WTC11 (cell line): ENCODE results near the gene PRDM9. TPM values are rescaled to one million over a fixed set of nuclear protein-coding genes. Genes with fewer than 3 reads are reported as not detected.

Source experiments
- ATAC-seq: fragments of 200-7000 bp; cut with Tn5 transposase; 2 replicates; pipeline ENCODE4 v1.10.0; 2021; ENCODE audit warnings: mild to moderate bottlenecking, moderate library complexity
- CTCF ChIA-PET: fragments of 300-600 bp; sonication (Branson Sonifier 250); formaldehyde crosslinking; loops from one replicate; lab custom pipeline; 2021; ENCODE audit warnings: antibody characterized with exemption; lab: Charles Lee
- POLR2A ChIA-PET: fragments of 350-600 bp; sonication (Branson Sonifier 250); formaldehyde crosslinking; loops from one replicate; lab custom pipeline; 2021; ENCODE audit warnings: antibody characterized with exemption; lab: Charles Lee
- DNase-seq: peaks from one replicate; pipeline ENCODE4 v3.0.0; 2021; ENCODE audit warnings: low spot score
- H3K27ac Mint-ChIP-seq: 2 replicates; pipeline ENCODE4 v1.8.0; 2021; ENCODE audit warnings: mixed read lengths
- H3K27me3 Mint-ChIP-seq: 2 replicates; pipeline ENCODE4 v1.8.0; 2021; ENCODE audit warnings: low read depth, mild to moderate bottlenecking, moderate library complexity, mixed read lengths
- H3K36me3 Mint-ChIP-seq: 2 replicates; pipeline ENCODE4 v1.8.0; 2021; ENCODE audit warnings: mixed read lengths
- H3K4me1 Mint-ChIP-seq: 2 replicates; pipeline ENCODE4 v1.8.0; 2022; ENCODE audit warnings: mixed read lengths
- H3K4me3 Mint-ChIP-seq: 2 replicates; pipeline ENCODE4 v1.8.0; 2021; ENCODE audit warnings: mild to moderate bottlenecking, moderate library complexity, mixed read lengths
- H3K9me3 Mint-ChIP-seq: 2 replicates; pipeline ENCODE4 v1.8.0; 2021; ENCODE audit warnings: mixed read lengths
- CBFB ChIP-seq: sonication (generic); formaldehyde crosslinking; IDR thresholded peaks from 2 replicates; pipeline ENCODE4 v1.8.1; 2022; ENCODE audit warnings: mild to moderate bottlenecking, low read depth, missing genetic modification reagents
- E2F4 ChIP-seq: sonication (generic); formaldehyde crosslinking; IDR thresholded peaks from 2 replicates; pipeline ENCODE4 v1.8.1; 2022; ENCODE audit warnings: low read depth, mild to moderate bottlenecking, moderate library complexity, missing genetic modification reagents, borderline replicate concordance
- E2F5 ChIP-seq: sonication (generic); formaldehyde crosslinking; IDR thresholded peaks from 2 replicates; pipeline ENCODE4 v1.8.1; 2022; ENCODE audit warnings: mild to moderate bottlenecking, moderate library complexity, missing genetic modification reagents
- FOXK1 ChIP-seq: sonication (generic); formaldehyde crosslinking; IDR thresholded peaks from 2 replicates; pipeline ENCODE4 v1.8.0; 2022; ENCODE audit warnings: mild to moderate bottlenecking, moderate library complexity, missing genetic modification reagents
- IRF1 ChIP-seq: sonication (generic); formaldehyde crosslinking; IDR thresholded peaks from 2 replicates; pipeline ENCODE4 v1.8.0; 2023; ENCODE audit warnings: missing genetic modification reagents
- MAX ChIP-seq: sonication (generic); formaldehyde crosslinking; IDR thresholded peaks from 2 replicates; pipeline ENCODE4 v1.8.0; 2022; ENCODE audit warnings: mild to moderate bottlenecking, missing genetic modification reagents
- RORB ChIP-seq: fragments of 250-450 bp; sonication (Bioruptor Pico); IDR thresholded peaks from 2 replicates; pipeline ENCODE4 v1.9.0; 2021; ENCODE audit warnings: mild to moderate bottlenecking
- SOX15 ChIP-seq: fragments of 250-450 bp; sonication (Bioruptor Pico); IDR thresholded peaks from 2 replicates; pipeline ENCODE4 v1.9.0; 2021; ENCODE audit warnings: mild to moderate bottlenecking
- TP53 ChIP-seq: sonication (generic); formaldehyde crosslinking; IDR thresholded peaks from 2 replicates; pipeline ENCODE4 v1.8.1; 2023; ENCODE audit warnings: mild to moderate bottlenecking, missing genetic modification reagents
- ZBTB43 ChIP-seq: sonication (generic); formaldehyde crosslinking; IDR thresholded peaks from 2 replicates; pipeline ENCODE4 v1.8.1; 2023; ENCODE audit warnings: mild to moderate bottlenecking, missing genetic modification reagents
- ZNF219 ChIP-seq: sonication (generic); formaldehyde crosslinking; IDR thresholded peaks from 2 replicates; pipeline ENCODE4 v1.8.0; 2023; ENCODE audit warnings: missing genetic modification reagents, mild to moderate bottlenecking, borderline replicate concordance
- ZNF512 ChIP-seq: sonication (generic); formaldehyde crosslinking; IDR thresholded peaks from 2 replicates; pipeline ENCODE4 v1.8.1; 2022; ENCODE audit warnings: missing genetic modification reagents, borderline replicate concordance
- total RNA-seq: library from RNA; stranded (reverse); gene quantifications from 3 replicates; pipeline ENCODE4 v1.2.3, GENCODE V29; 2021
- TF ChIP-seq, protein P1 (sequence below): sonication (generic); formaldehyde crosslinking; IDR thresholded peaks from 2 replicates; pipeline ENCODE4 v1.8.0; 2022; ENCODE audit warnings: missing genetic modification reagents

The PRDM9 gene
- total RNA-seq, 1 experiment from 2014 or later: 0.15 TPM

DNA sequence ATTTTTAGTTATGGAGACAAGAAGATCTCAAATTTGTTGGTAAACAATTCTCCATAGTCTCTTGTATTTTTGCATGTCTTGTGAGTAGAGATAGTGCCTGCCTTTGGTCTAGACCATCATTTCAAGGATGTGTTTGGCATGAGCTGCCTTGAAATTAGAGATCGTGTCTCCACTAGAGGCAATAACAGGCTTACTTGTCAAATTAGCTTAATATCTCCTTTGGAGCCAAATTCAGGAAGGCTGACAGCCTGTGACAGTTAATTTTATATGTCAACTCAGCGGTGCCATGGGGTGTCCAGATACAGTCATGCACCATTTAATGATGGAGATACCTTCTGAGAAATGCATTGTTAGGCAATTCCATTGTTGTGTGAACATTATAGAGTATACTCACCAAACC is 24.8 kb upstream of the PRDM9 start:
- Mint-ChIP-seq H3K36me3 (peaks cover 10% of the 10 kb centered on the region), H3K27me3 (no peaks in the 10 kb centered on the region), H3K4me1 (no peaks in the 10 kb centered on the region)
- ChIA-PET CTCF (no interaction called here), POLR2A (no interaction called here)
- TF ChIP-seq MAX: no peak
- no peak for TF ChIP-seq SOX15
- no peak for TF ChIP-seq ZBTB43 (CRISPR knock-in tag)
- TF ChIP-seq IRF1 (CRISPR knock-in tag): no peak
- no peak for TF ChIP-seq TP53 (CRISPR knock-in tag)
- TF ChIP-seq, protein P1, sequence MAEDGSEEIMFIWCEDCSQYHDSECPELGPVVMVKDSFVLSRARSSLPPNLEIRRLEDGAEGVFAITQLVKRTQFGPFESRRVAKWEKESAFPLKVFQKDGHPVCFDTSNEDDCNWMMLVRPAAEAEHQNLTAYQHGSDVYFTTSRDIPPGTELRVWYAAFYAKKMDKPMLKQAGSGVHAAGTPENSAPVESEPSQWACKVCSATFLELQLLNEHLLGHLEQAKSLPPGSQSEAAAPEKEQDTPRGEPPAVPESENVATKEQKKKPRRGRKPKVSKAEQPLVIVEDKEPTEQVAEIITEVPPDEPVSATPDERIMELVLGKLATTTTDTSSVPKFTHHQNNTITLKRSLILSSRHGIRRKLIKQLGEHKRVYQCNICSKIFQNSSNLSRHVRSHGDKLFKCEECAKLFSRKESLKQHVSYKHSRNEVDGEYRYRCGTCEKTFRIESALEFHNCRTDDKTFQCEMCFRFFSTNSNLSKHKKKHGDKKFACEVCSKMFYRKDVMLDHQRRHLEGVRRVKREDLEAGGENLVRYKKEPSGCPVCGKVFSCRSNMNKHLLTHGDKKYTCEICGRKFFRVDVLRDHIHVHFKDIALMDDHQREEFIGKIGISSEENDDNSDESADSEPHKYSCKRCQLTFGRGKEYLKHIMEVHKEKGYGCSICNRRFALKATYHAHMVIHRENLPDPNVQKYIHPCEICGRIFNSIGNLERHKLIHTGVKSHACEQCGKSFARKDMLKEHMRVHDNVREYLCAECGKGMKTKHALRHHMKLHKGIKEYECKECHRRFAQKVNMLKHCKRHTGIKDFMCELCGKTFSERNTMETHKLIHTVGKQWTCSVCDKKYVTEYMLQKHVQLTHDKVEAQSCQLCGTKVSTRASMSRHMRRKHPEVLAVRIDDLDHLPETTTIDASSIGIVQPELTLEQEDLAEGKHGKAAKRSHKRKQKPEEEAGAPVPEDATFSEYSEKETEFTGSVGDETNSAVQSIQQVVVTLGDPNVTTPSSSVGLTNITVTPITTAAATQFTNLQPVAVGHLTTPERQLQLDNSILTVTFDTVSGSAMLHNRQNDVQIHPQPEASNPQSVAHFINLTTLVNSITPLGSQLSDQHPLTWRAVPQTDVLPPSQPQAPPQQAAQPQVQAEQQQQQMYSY (CRISPR knock-in tag): no peak
- no peak for TF ChIP-seq ZNF219 (CRISPR knock-in tag)
- TF ChIP-seq E2F4 (CRISPR knock-in tag): no peak
- TF ChIP-seq, all 79 proteins: peak for 0
- peaks cover 45% of the 10 kb centered on the region for H3K9me3 Mint-ChIP-seq
- H3K4me3 Mint-ChIP-seq: no peak overlapping the region
- DNase-seq (no peak), ATAC-seq (no peak)
- no peak overlapping the region for H3K27ac Mint-ChIP-seq

DNA sequence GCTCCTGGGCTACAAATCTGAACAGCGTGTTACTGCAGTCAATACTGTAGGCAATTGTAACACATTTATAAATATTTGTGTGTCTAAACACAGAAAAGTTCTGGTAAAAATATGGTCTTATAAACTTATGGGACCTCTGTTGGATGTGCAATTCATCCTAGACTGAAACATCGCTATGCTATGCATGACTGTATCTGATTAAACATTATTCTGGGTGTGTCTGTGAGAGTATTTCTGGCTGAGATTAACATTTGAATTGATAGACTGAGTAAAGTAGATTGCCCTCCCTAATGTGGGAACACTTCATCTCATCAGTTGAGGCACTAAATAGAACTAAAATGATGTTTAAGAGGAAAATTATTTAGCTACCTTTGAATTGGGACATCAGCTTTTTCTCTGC is 24.3 kb upstream of the PRDM9 start:
- no peak overlapping the region for H3K4me3 Mint-ChIP-seq
- ATAC-seq: no peak

More for the DNA sequence above, 24.3 kb upstream of the PRDM9 start:
- H3K9me3 Mint-ChIP-seq: peaks cover 45% of the 10 kb centered on the region
- ChIA-PET POLR2A (no interaction called here), CTCF (no interaction called here)
- H3K36me3 Mint-ChIP-seq: peaks cover 10% of the 10 kb centered on the region
- H3K27ac Mint-ChIP-seq: no peak overlapping the region
- TF ChIP-seq E2F5 (CRISPR knock-in tag) (no peak), FOXK1 (CRISPR knock-in tag) (no peak), RORB (no peak), CBFB (no peak), ZNF512 (CRISPR knock-in tag) (no peak)
- TF ChIP-seq, all 79 proteins: peak for 0
- Mint-ChIP-seq H3K27me3 (no peaks in the 10 kb centered on the region), H3K4me1 (no peaks in the 10 kb centered on the region)
- no peak for DNase-seq
